ENCODE data around the gene PLCL1. TPM values are rescaled to one million over a fixed set of nuclear protein-coding genes. Genes with fewer than 3 reads are reported as not detected.
A peak's percentile ranks its signal among the peaks of the same experiment; 100 is the strongest.
"Not testable (repeated sequence)": the region's sequence is repeated elsewhere in the genome, so short reads cannot be mapped to it uniquely, and the experiment has no call there.

The PLCL1 gene
- polyA plus RNA-seq, 1 of the 3 experiments (the other 2 are of a cell fraction), result 7.7 TPM

GRCh38 chr2:198017068-198017467, 212.7 kb downstream of the PLCL1 start:
- TF ChIP-seq NRF1 (IDR thresholded peaks at IDR 0.05; ENCODE audit: low read depth, low read length) (no peak), RCOR1 (IDR thresholded peaks at IDR 0.05; ENCODE audit: low read length) (no peak), POLR2AphosphoS5 (IDR thresholded peaks at IDR 0.05; ENCODE audit: low read depth, low read length) (no peak), USF1 (IDR thresholded peaks at IDR 0.05; ENCODE audit: borderline replicate concordance, low read depth) (no peak), TAF1 (IDR thresholded peaks at IDR 0.05; ENCODE audit: borderline replicate concordance, low read depth, low read length) (no peak), JUND (IDR thresholded peaks at IDR 0.05) (no peak)
- TF ChIP-seq, protein P1, sequence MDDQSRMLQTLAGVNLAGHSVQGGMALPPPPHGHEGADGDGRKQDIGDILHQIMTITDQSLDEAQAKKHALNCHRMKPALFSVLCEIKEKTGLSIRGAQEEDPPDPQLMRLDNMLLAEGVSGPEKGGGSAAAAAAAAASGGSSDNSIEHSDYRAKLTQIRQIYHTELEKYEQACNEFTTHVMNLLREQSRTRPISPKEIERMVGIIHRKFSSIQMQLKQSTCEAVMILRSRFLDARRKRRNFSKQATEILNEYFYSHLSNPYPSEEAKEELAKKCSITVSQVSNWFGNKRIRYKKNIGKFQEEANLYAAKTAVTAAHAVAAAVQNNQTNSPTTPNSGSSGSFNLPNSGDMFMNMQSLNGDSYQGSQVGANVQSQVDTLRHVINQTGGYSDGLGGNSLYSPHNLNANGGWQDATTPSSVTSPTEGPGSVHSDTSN (IDR thresholded peaks at IDR 0.05), result no peak
- TF ChIP-seq, protein P2, sequence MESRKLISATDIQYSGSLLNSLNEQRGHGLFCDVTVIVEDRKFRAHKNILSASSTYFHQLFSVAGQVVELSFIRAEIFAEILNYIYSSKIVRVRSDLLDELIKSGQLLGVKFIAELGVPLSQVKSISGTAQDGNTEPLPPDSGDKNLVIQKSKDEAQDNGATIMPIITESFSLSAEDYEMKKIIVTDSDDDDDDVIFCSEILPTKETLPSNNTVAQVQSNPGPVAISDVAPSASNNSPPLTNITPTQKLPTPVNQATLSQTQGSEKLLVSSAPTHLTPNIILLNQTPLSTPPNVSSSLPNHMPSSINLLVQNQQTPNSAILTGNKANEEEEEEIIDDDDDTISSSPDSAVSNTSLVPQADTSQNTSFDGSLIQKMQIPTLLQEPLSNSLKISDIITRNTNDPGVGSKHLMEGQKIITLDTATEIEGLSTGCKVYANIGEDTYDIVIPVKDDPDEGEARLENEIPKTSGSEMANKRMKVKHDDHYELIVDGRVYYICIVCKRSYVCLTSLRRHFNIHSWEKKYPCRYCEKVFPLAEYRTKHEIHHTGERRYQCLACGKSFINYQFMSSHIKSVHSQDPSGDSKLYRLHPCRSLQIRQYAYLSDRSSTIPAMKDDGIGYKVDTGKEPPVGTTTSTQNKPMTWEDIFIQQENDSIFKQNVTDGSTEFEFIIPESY (IDR thresholded peaks at IDR 0.05; ENCODE audit: borderline replicate concordance, low read depth), result no peak
- Histone ChIP-seq H3K9ac (no peak overlapping the region), H3K4me2 (no peak overlapping the region), H3K9me2 (no peaks in the 10 kb centered on the region), H3K27me3 (ENCODE audit: insufficient read depth) (no peaks in the 10 kb centered on the region), H2AFZ (ENCODE audit: low read depth) (no peak overlapping the region), H3K4me3 (ENCODE audit: low read depth in 2 of 2, low read length in 1 of 2) (no peak overlapping the region), H3F3A (replicated peaks; ENCODE audit: insufficient read depth) (no peaks in the 10 kb centered on the region), H3K9me3 (no peaks in the 10 kb centered on the region), H3K27ac (ENCODE audit: low read depth in 2 of 2, low read length in 1 of 2) (no peak overlapping the region), H3K79me2 (ENCODE audit: insufficient read depth) (peaks cover 2% of the 10 kb centered on the region; the same call in 1 of the 2 replicates), H3K36me3 (replicated peaks in 1 of 2; ENCODE audit: control insufficient read depth in 1 of 2, insufficient read depth in 2 of 2, low read length in 1 of 2) (peaks cover 0 to 8% of the 10 kb centered on the region in 2 experiments), H4K20me1 (ENCODE audit: insufficient read depth) (no peaks in the 10 kb centered on the region; the same call in 1 of the 2 replicates), H3K4me1 (ENCODE audit: control insufficient read depth in 1 of 2, insufficient read depth in 2 of 2, low read depth in 1 of 2, low read length in 1 of 2) (no peaks in the 10 kb centered on the region)
- DNase-seq, result no peak
- ChIA-PET POLR2A (no interaction called here), CTCF (interaction anchor here (1.3 kb wide), 1 partner anchor 22 kb away, joined by 3 read pairs; no protein-coding TSS in a partner anchor)
- WGBS (ENCODE audit: low lambda C conversion rate), result 71% methylated on average over 2 of the region's 2 CpGs

GRCh38 chr2:198028955-198029354, 224.6 kb downstream of the PLCL1 start:
- TF ChIP-seq, protein P1 (IDR thresholded peaks at IDR 0.05), result peak; percentile 64
- TF ChIP-seq TCF12 (IDR thresholded peaks at IDR 0.05) (peak; percentile 58), GABPA (IDR thresholded peaks at IDR 0.05; ENCODE audit: low read depth) (no peak)
- POLR2A ChIA-PET, result no interaction called here
- CTCF ChIA-PET, result no interaction called here
- Histone ChIP-seq H3K27me3 (ENCODE audit: insufficient read depth) (no peaks in the 10 kb centered on the region), H3K79me2 (ENCODE audit: insufficient read depth) (no peaks in the 10 kb centered on the region), H3K27ac (ENCODE audit: low read depth in 2 of 2, low read length in 1 of 2) (no peak overlapping the region), H4K20me1 (ENCODE audit: insufficient read depth) (no peaks in the 10 kb centered on the region; the same call in 1 of the 2 replicates), H3K4me2 (no peak overlapping the region), H3F3A (replicated peaks; ENCODE audit: insufficient read depth) (no peaks in the 10 kb centered on the region), H2AFZ (ENCODE audit: low read depth) (no peak overlapping the region), H3K4me3 (ENCODE audit: low read depth in 2 of 2, low read length in 1 of 2) (no peak overlapping the region), H3K9me2 (no peaks in the 10 kb centered on the region), H3K36me3 (replicated peaks in 1 of 2; ENCODE audit: control insufficient read depth in 1 of 2, insufficient read depth in 2 of 2, low read length in 1 of 2) (no peaks in the 10 kb centered on the region), H3K9me3 (no peaks in the 10 kb centered on the region), H3K4me1 (ENCODE audit: control insufficient read depth in 1 of 2, insufficient read depth in 2 of 2, low read depth in 1 of 2, low read length in 1 of 2) (peaks cover 0 to 2% of the 10 kb centered on the region in 2 experiments; a peak in 2 of 4 replicates), H3K9ac (no peak overlapping the region)
- no peak for DNase-seq
- WGBS (ENCODE audit: low lambda C conversion rate), result 71% methylated on average over 1 of the region's 1 CpG

DNA sequence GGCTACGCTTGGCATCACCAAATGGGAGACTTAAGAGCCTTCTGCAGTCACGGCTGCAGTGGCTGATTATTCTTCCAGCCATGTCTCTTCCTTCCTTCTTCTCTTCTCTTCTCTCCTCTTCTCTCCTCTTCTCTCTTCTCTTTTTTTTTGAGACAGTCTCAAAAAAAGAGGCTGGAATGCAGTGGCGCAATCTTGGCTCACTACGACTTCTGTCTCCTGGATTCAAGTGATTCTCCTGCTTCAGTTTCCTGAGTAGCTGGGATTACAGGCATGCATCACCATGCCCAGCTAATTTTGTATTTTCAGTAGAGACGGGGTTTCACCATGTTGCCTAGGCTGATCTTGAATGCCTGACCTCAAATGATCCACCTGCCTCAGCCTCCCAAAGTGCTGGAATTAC, 225.2 kb downstream of the PLCL1 start:
- H3K9ac ChIP-seq; H3K9me3 ChIP-seq; POLR2A ChIA-PET; H2AFZ ChIP-seq (ENCODE audit: low read depth); H3K27me3 ChIP-seq (ENCODE audit: insufficient read depth); DNase-seq; H3F3A ChIP-seq (replicated peaks; ENCODE audit: insufficient read depth); H3K9me2 ChIP-seq; H4K20me1 ChIP-seq (ENCODE audit: insufficient read depth); H3K79me2 ChIP-seq (ENCODE audit: insufficient read depth); H3K4me2 ChIP-seq; H3K36me3 ChIP-seq (replicated peaks in 1 of 2; ENCODE audit: control insufficient read depth in 1 of 2, insufficient read depth in 2 of 2, low read length in 1 of 2); H3K4me3 ChIP-seq (ENCODE audit: low read depth in 2 of 2, low read length in 1 of 2); H3K27ac ChIP-seq (ENCODE audit: low read depth in 2 of 2, low read length in 1 of 2); CTCF ChIA-PET; H3K4me1 ChIP-seq (ENCODE audit: control insufficient read depth in 1 of 2, insufficient read depth in 2 of 2, low read depth in 1 of 2, low read length in 1 of 2): not testable (repeated sequence)
- WGBS (ENCODE audit: low lambda C conversion rate), result 75% methylated on average over 5 of the region's 5 CpGs

Measured in SK-N-SH (cell line).